Activated CD4-positive, alpha-beta memory T cell treated with anti-CD3 and anti-CD28 coated beads for 36 hours (primary cell): ENCODE measurements around the gene ANKRD36. TPM values are rescaled to one million over a fixed set of nuclear protein-coding genes. Genes with fewer than 3 reads are reported as not detected.
A peak's percentile ranks its signal among the peaks of the same experiment; 100 is the strongest.
"Not testable (repeated sequence)": the region's sequence is repeated elsewhere in the genome, so short reads cannot be mapped to it uniquely, and the experiment has no call there.

Experiments
- CTCF ChIA-PET: fragments of 350-600 bp; sonication (Branson Sonifier 250); formaldehyde crosslinking; loops from one replicate; lab custom pipeline; 2021; ENCODE audit warnings: antibody characterized with exemption, inconsistent platforms; lab: Charles Lee
- POLR2A ChIA-PET: fragments of 350-600 bp; sonication (Branson Sonifier 250); formaldehyde crosslinking; loops from one replicate; lab custom pipeline; 2021; ENCODE audit warnings: antibody characterized with exemption; lab: Charles Lee
- DNase-seq: peaks from one replicate; pipeline ENCODE4 v3.0.0-alpha.2; 2020
- H3K27ac Mint-ChIP-seq: one replicate; pipeline ENCODE4 v1.8.0; 2021; ENCODE audit warnings: mixed read lengths
- H3K27me3 Mint-ChIP-seq: one replicate; pipeline ENCODE4 v1.8.0; 2021; ENCODE audit warnings: mixed read lengths
- H3K36me3 Mint-ChIP-seq: one replicate; pipeline ENCODE4 v1.8.0; 2021; ENCODE audit warnings: mixed read lengths
- H3K4me1 Mint-ChIP-seq: one replicate; pipeline ENCODE4 v1.8.0; 2021; ENCODE audit warnings: low read depth, mixed read lengths
- H3K4me3 Mint-ChIP-seq: one replicate; pipeline ENCODE4 v1.8.0; 2021; ENCODE audit warnings: mild to moderate bottlenecking, mixed read lengths
- H3K9me3 Mint-ChIP-seq: one replicate; pipeline ENCODE4 v1.8.0; 2021; ENCODE audit warnings: mixed read lengths
- intact Hi-C: fragments of 100-400 bp; cut with micrococcal nuclease; formaldehyde crosslinking; loops from one replicate; pipeline ENCODE4 v1.15.1; 2023
- total RNA-seq, 2 experiments: library from RNA; stranded (reverse); gene quantifications; one replicate each; pipeline ENCODE4 v1.2.3, GENCODE V29; 2021

The ANKRD36 gene
- total RNA-seq, result 10 to 100 TPM; 22.3 to 25.0 TPM

DNA sequence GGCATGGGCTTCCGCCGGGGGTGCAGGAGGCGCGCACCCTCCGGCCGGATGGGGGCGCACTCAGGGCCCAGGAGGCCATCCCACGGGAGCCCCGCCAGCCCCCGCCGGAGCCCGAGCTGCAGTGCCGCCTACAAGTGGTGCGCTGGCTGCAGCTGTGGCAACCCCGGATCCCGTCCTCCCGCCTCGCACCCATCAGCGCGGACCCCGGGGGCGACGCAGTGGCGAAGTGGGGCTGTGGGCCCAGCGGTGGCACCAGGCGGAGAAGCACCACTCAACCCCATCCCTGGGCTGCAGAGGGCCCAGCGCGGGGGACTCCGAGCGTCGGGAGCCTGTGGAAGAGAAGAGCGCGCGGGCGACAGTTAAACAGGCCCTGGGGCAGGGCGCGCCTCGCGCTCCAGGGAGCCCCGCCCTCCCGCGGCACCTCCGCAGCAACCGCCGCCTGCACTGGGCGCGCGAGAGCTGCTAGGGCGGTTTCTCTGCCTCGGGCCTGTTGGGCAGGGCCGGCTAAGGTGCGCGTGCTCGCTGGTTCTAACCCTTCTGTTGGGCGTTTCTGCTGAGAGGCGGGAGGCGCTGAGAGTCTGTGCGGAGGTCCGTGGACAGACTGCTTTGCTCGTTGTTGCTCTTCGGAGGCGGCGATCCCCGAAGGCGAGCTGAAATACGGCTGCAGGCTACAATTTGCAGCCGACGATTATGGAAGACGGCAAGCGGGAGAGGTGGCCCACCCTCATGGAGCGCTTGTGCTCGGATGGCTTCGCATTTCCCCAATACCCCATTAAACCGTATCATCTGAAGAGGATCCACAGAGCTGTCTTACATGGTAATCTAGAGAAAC, at the start of gene ANKRD36:
Gene ANKRD36 (plus strand): TSS at position 104 of the 832 bp plus-strand sequence. CDS start 587 bp downstream, at position 691.
- not testable (repeated sequence) for H3K36me3 Mint-ChIP-seq, H3K9me3 Mint-ChIP-seq, H3K27me3 Mint-ChIP-seq, H3K4me1 Mint-ChIP-seq
- Mint-ChIP-seq H3K4me3 (peak within 1 kb of the TSS; percentile 99), H3K27ac (peak within 1 kb of the TSS; percentile 99)
- peak; percentile 91 for DNase-seq
- intact Hi-C loops, result loop anchor here (1.0 to 5.0 kb wide), 2 partner anchors 101 to 296 kb away; partner anchors contain the start of gene CNNM3
- POLR2A ChIA-PET, result interaction anchor here (0.9 to 1.8 kb wide), 2 partner anchors 17 to 256 kb away, joined by 4 read pairs; partner anchors contain the start of gene ANKRD39
- CTCF ChIA-PET, result interaction anchor here (1.1 to 3.1 kb wide), 14 partner anchors 99 to 519 kb away, joined by 3 to 36 read pairs (median 4); partner anchors contain the start of genes ANKRD39 and CNNM3

DNA sequence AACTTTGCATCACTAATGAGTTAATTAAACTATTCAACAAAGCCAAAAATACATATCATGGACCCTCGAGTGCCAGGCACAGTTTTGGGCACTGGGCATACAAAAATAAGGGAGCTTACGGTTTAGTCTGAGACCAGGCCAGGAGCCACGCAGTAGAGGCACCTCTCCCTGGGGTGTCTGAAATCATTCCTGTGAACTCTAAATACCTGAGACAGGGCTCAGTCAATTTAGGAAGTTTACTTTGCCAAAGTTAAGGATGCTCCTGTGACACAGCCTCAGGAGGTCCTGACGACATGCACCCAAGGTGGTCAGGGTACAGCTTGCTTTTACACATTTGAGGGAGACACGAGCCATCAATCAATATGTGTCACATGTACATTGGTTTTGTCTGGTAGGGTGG, 46.9 kb upstream of the ANKRD36 start:
- H3K27ac Mint-ChIP-seq, H3K4me3 Mint-ChIP-seq, DNase-seq, H3K9me3 Mint-ChIP-seq, H3K4me1 Mint-ChIP-seq, POLR2A ChIA-PET, CTCF ChIA-PET, intact Hi-C loops, H3K36me3 Mint-ChIP-seq, H3K27me3 Mint-ChIP-seq: not testable (repeated sequence)

DNA sequence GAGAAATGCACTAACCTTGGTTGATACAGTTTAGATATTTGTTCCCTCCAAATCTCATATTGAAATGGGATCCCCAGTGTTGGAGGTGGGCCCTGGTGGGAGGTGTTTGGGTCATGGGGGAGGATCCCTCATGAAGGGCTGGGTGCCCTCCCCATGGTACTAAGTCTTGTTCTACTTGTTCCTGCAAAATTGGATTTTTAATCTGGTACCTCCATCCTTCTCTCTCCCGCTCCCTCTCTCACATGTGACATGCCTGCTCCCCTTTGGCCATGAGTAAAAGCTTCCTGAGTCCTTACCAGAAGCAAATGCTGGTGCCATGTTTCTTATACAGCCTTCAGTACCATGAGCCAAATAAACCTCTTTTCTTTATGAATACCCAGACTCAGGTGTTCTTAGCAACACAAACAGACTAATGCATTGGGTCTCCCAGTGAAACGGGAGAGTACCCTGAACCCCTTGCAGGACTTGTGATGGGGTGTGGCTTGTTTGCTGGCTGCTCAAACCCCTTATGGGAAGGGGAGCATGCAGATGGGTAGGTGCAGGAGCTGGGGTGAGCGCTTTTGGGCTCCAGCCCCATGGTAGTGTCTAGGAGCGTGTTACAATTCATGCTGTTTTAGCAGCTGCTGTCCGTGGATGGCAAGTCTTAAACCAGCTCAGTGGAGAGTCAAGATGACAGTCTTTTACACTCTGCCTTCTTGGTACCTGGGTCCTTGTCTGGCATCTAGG, 45.5 kb upstream of the ANKRD36 start:
- ChIA-PET CTCF (no interaction called here), POLR2A (no interaction called here)
- H3K4me1 Mint-ChIP-seq, result no peaks in the 10 kb centered on the region

DNA sequence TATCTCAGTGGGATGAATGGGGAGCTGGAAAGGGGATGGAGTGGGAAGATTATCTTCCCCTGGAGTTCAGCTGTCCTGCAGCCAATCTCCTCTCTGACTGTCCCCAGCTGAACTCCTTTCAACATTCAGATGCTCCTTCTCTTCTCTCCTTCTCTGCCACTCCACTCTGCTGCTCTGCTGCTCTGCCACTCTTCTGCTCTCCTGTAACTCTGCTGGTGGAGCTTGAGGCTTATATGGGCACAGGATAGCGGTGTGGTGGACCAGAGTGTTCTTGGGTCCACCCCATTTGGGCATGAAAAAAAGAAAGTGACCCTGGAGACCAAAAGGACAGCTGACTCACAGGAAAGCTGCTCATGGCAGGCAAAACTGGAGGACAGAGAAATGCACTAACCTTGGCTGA, 44.9 kb upstream of the ANKRD36 start:
- POLR2A ChIA-PET, result no interaction called here
- no peaks in the 10 kb centered on the region for H3K4me1 Mint-ChIP-seq
- no peak overlapping the region for H3K27ac Mint-ChIP-seq
- H3K4me3 Mint-ChIP-seq, result no peak overlapping the region
- H3K36me3 Mint-ChIP-seq, result no peaks in the 10 kb centered on the region
- CTCF ChIA-PET, result no interaction called here
- no peak for DNase-seq
- H3K27me3 Mint-ChIP-seq, result peaks cover 4% of the 10 kb centered on the region
- intact Hi-C loops, result no loop called here
- H3K9me3 Mint-ChIP-seq, result no peaks in the 10 kb centered on the region

More for the DNA sequence above, 45.5 kb upstream of the ANKRD36 start:
- Mint-ChIP-seq H3K27ac (no peak overlapping the region), H3K4me3 (no peak overlapping the region), H3K36me3 (no peaks in the 10 kb centered on the region), H3K9me3 (no peaks in the 10 kb centered on the region), H3K27me3 (peaks cover 4% of the 10 kb centered on the region)
- intact Hi-C loops, result no loop called here
- no peak for DNase-seq

DNA sequence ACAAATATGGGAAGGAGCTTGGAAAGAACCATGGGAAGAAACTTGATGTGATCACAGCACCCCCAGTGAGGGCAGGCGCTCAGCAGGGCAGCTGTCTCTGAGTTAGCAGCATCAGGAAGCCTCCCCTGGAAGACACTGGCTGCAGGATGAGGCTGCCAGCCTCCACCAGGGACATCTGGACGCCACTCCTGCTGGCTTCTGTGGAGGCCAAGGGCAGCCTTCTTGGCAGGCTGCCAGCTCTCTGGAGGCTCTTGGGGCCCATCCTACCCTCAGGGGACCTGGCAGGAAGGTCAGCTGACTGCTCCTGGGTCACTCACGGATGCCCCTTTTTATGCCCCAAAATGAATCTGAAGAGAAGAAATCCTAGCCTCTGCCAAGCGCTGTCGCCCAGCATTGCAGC, 44.2 kb upstream of the ANKRD36 start:
- intact Hi-C loops, POLR2A ChIA-PET, CTCF ChIA-PET, H3K4me3 Mint-ChIP-seq, DNase-seq, H3K9me3 Mint-ChIP-seq, H3K36me3 Mint-ChIP-seq, H3K4me1 Mint-ChIP-seq, H3K27me3 Mint-ChIP-seq, H3K27ac Mint-ChIP-seq: not testable (repeated sequence)

DNA sequence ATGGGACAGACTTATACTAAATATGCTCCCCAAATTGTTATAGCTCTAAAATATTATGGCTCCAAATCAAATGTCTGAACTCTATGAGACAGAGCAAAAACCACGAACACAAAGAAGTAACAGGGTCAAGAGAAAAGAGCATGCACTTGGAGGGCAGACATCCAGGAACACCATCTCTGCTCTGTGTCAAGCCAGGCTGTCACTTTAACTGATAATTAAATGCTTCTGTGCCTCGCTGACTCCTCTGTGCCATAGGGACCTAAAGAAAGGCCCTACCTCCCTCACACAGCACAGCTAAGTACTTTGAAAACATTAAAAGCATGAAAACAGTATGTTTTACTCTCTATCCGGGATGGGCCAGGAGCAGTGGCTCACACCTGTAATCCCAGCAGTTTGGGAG, 42.0 kb upstream of the ANKRD36 start:
- H3K27ac Mint-ChIP-seq, intact Hi-C loops, H3K36me3 Mint-ChIP-seq, H3K4me1 Mint-ChIP-seq, POLR2A ChIA-PET, CTCF ChIA-PET, DNase-seq, H3K4me3 Mint-ChIP-seq, H3K9me3 Mint-ChIP-seq, H3K27me3 Mint-ChIP-seq: not testable (repeated sequence)

DNA sequence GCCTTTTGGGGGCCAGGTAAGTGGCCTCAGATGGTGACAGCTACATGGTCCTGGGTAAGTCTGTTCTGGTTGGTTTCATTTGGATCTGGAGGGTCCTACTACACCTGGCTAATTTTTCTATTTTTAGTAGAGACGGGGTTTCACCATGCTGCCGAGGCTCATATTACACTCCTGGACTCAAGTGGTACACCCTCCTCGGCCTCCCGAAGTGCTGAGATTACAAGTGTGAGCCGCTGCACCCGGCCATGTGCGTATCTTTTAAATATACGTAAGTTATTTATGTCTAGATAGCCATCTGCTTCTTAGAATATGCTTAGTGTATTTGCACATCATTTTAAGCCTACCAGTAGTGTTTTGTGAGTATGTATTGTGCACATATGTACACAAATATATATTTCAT, 35.7 kb upstream of the ANKRD36 start:
- H3K4me1 Mint-ChIP-seq, CTCF ChIA-PET, H3K9me3 Mint-ChIP-seq, H3K36me3 Mint-ChIP-seq, H3K4me3 Mint-ChIP-seq, H3K27me3 Mint-ChIP-seq, intact Hi-C loops, POLR2A ChIA-PET, DNase-seq, H3K27ac Mint-ChIP-seq: not testable (repeated sequence)

DNA sequence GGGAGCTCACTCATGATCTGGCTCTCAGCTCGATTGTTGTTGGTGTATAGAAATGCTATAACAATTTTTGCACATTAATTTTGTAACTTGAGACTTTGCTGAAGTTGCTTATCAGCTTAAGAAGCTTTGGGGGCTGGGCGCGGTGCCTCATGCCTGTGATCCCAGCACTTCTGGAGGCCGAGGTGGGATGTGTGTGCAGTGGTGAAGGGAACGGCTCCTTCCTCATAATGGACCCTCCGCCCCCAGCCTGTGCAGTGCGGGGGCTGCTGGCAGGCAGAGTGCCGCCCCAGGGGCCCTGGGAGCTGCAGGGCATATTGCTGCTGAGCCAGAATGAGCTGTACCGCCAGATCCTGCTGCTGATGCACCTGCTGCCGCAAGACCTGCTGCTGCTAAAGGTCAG, 32.1 kb upstream of the ANKRD36 start:
- H3K27me3 Mint-ChIP-seq, H3K4me3 Mint-ChIP-seq, H3K9me3 Mint-ChIP-seq, DNase-seq, POLR2A ChIA-PET, H3K36me3 Mint-ChIP-seq, H3K4me1 Mint-ChIP-seq, H3K27ac Mint-ChIP-seq, intact Hi-C loops, CTCF ChIA-PET: not testable (repeated sequence)

DNA sequence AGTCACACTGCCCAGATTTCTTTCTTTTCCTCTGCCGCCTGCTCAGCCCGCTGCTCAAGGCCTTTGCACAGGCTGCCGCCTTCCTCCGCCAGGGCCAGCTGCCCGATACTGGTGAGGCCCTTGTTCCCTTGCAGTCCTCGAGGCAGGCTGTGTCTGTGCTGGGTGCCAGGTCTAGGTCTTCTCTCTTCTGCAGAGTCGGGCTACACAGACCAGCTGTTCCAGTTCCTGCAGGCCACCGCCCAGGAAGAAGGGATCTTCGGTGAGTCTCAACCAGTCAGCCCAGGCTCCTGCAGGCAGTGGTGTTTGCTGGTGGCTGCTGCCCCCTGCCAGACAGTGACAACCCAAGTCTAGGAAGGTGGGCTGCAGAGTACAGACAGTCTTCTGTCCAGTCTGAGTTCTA, 30.7 kb upstream of the ANKRD36 start:
- H3K4me3 Mint-ChIP-seq, H3K27ac Mint-ChIP-seq, intact Hi-C loops, H3K27me3 Mint-ChIP-seq, POLR2A ChIA-PET, H3K9me3 Mint-ChIP-seq, H3K4me1 Mint-ChIP-seq, DNase-seq, H3K36me3 Mint-ChIP-seq, CTCF ChIA-PET: not testable (repeated sequence)

DNA sequence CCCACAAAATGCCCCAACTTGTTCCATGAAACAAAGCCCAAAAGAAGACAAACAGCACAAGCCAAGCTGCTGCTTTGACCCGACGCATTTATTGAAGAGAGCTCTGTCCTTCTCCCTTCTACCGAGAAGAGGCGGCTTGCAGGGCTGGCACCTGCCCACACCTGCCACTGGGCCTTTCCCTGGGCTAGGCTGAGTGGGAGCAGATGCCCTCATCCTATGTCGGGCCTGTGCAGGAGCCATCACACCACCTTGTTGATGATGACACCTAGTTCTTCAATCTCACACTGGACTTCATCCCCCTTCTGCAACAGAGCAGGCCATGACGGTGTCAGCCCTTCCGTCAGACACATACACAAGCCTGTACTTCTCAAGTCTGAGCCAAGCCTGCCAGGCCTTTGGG, 29.4 kb upstream of the ANKRD36 start:
- intact Hi-C loops, H3K4me1 Mint-ChIP-seq, H3K9me3 Mint-ChIP-seq, H3K27me3 Mint-ChIP-seq, H3K36me3 Mint-ChIP-seq, POLR2A ChIA-PET, H3K27ac Mint-ChIP-seq, H3K4me3 Mint-ChIP-seq, CTCF ChIA-PET, DNase-seq: not testable (repeated sequence)

DNA sequence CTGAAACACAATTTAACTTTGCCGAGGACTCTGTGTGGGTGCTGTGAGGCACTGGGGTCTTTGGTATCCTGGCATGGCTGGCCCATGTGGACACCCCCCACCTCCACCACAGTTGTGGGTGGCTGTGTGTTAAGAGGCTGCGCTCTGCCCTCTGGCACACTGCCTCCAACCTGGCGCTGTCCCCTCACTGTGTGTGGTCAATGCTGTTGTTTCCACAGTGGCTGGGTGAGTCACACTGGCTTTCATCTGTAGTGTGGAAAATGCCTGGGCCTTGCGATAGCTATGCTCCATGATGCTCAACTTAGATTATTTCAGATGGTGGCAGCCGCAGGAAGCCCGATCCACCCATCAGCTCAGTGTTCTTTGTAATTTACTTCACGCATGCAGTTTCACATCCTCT, 27.9 kb upstream of the ANKRD36 start:
- H3K27ac Mint-ChIP-seq, H3K27me3 Mint-ChIP-seq: not testable (repeated sequence)

DNA sequence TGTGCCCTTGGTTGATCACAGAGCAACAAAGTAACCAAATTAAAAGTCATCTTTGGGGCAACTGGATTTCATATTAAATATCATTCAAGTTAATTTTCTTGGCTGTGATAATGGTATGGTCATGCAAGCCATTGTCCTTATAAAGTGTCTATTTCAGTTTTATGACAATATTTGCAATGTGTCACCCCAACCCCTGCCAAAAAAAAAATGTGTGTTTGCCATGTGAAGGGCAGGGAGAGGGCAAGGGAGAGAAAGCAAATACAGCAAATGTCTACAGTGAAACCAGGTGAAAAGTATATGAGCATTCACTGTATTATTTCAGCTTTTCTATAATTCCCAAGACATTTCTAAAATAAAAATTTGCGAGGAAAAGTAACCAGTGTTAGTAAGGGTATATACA, 24.2 kb upstream of the ANKRD36 start:
- H3K4me1 Mint-ChIP-seq, POLR2A ChIA-PET, H3K27me3 Mint-ChIP-seq, CTCF ChIA-PET, H3K27ac Mint-ChIP-seq, H3K9me3 Mint-ChIP-seq, DNase-seq, H3K4me3 Mint-ChIP-seq, intact Hi-C loops, H3K36me3 Mint-ChIP-seq: not testable (repeated sequence)

More for the DNA sequence above, 27.9 kb upstream of the ANKRD36 start:
- H3K36me3 Mint-ChIP-seq, CTCF ChIA-PET, H3K4me3 Mint-ChIP-seq, intact Hi-C loops, DNase-seq, H3K9me3 Mint-ChIP-seq, H3K4me1 Mint-ChIP-seq, POLR2A ChIA-PET: not testable (repeated sequence)
